GM21717 (cell line): Measurements from ENCODE around the gene ARRB1.

ENCODE experiments used
- ATAC-seq: cut with Tn5 transposase; IDR thresholded peaks from one replicate; pipeline ENCODE4 v1.9.1; 2021; ENCODE audit warnings: mild to moderate bottlenecking, moderate library complexity; ENCODE audit not compliant: unreplicated experiment

Gene ARRB1

GRCh38 chr11:75238595-75239440 is 112.6 kb downstream of the ARRB1 start:
- ATAC-seq = no peak

GRCh38 chr11:75237050-75237449 is 114.4 kb downstream of the ARRB1 start:
- no peak for ATAC-seq

- no peak for ATAC-seq
Measured at GRCh38 chr11:75236062-75236461, 115.4 kb downstream of the ARRB1 start.

- no peak for ATAC-seq
Measured at GRCh38 chr11:75233754-75234172, 117.7 kb downstream of the ARRB1 start.

GRCh38 chr11:75230621-75231020 is 120.8 kb downstream of the ARRB1 start:
- no peak for ATAC-seq

- no peak for ATAC-seq
Measured at GRCh38 chr11:75229466-75229865, 122.0 kb downstream of the ARRB1 start.

- no peak for ATAC-seq
Measured at GRCh38 chr11:75225794-75226193, 125.7 kb downstream of the ARRB1 start.

GRCh38 chr11:75223954-75224643 is 127.4 kb downstream of the ARRB1 start:
- ATAC-seq = no peak

- ATAC-seq = no peak
Measured at GRCh38 chr11:75219869-75220268, 131.6 kb downstream of the ARRB1 start.

GRCh38 chr11:75214843-75215242 is 136.6 kb downstream of the ARRB1 start:
- ATAC-seq = no peak

- no peak for ATAC-seq
Measured at GRCh38 chr11:75214411-75214821, 137.0 kb downstream of the ARRB1 start.
